AG09309 (cell line): Measurements from ENCODE around the gene HJV.

Experiments
- DNase-seq: peaks from one replicate; pipeline ENCODE4 v3.0.0-alpha.2; 2010; ENCODE audit warnings: low read depth
- H3K4me3 ChIP-seq: 2 replicates; pipeline ENCODE4 v1.5.1; 2011; ENCODE audit warnings: mild to moderate bottlenecking, low read depth, low read length, moderate library complexity; ENCODE audit not compliant: control insufficient read depth
- CTCF ChIP-seq: IDR thresholded peaks from 2 replicates; pipeline ENCODE4 v1.5.1; 2011; ENCODE audit warnings: mild to moderate bottlenecking, low read depth, low read length, inconsistent platforms; ENCODE audit not compliant: insufficient read depth, control insufficient read depth; ENCODE audit errors: missing control alignments

The HJV gene

GRCh38 chr1:145999321-146000024 lies 22.1 kb downstream of the HJV start:
- DNase-seq: no peak
- TF ChIP-seq CTCF: no peak
- H3K4me3 ChIP-seq: no peak overlapping the region

- no peak overlapping the region for H3K4me3 ChIP-seq
- TF ChIP-seq CTCF: no peak
- DNase-seq: no peak
Measured at GRCh38 chr1:145997718-145998023, 23.9 kb downstream of the HJV start.

GRCh38 chr1:145997016-145997717 lies 24.4 kb downstream of the HJV start:
- DNase-seq: no peak
- H3K4me3 ChIP-seq: peak overlapping the region; percentile 65
- TF ChIP-seq CTCF: no peak

GRCh38 chr1:145996433-145997015 lies 25.0 kb downstream of the HJV start, which contains the start of gene TXNIP:
TSS of gene TXNIP (minus strand) at chr1:145996579. CDS start at chr1:145996266, 313 bp downstream.
- TF ChIP-seq CTCF: no peak
- DNase-seq: peak; percentile 87
- peak within 1 kb of the TSS; percentile 65 for H3K4me3 ChIP-seq

GRCh38 chr1:145995964-145996432 lies 25.5 kb downstream of the HJV start:
- H3K4me3 ChIP-seq: peak overlapping the region; percentile 65
- TF ChIP-seq CTCF: no peak
- no peak for DNase-seq

GRCh38 chr1:145995148-145995881 lies 26.2 kb downstream of the HJV start:
- TF ChIP-seq CTCF: no peak
- DNase-seq: no peak
- H3K4me3 ChIP-seq: peak overlapping the region; percentile 65
